ENCODE results near the gene DYNC2H1. TPM values are rescaled to one million over a fixed set of nuclear protein-coding genes. Genes with fewer than 3 reads are reported as not detected.

Gene DYNC2H1
- total RNA-seq, 4 donors from 2014 or later = 24.0 to 46.0 (median 34.9) TPM

DNA sequence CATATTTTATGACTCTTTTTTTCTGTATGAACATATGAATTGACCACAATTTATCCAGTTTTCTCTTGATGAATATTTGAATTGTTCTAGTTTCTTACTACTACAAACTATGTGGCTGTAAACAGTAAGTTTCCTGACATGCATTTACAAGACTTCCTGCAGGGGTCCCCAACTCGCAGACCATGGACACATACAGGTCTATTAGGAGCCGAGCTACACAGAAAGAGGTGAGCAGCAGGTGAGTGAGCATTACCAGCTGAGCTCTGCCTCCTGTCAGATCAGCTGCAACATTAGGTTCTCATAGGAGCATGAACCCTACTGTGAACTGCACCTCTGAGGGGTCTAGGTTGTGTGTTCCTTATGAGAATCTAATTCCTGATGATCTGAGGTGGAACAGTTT lies 379.4 kb downstream of the DYNC2H1 start:
- TF ChIP-seq, protein P1, sequence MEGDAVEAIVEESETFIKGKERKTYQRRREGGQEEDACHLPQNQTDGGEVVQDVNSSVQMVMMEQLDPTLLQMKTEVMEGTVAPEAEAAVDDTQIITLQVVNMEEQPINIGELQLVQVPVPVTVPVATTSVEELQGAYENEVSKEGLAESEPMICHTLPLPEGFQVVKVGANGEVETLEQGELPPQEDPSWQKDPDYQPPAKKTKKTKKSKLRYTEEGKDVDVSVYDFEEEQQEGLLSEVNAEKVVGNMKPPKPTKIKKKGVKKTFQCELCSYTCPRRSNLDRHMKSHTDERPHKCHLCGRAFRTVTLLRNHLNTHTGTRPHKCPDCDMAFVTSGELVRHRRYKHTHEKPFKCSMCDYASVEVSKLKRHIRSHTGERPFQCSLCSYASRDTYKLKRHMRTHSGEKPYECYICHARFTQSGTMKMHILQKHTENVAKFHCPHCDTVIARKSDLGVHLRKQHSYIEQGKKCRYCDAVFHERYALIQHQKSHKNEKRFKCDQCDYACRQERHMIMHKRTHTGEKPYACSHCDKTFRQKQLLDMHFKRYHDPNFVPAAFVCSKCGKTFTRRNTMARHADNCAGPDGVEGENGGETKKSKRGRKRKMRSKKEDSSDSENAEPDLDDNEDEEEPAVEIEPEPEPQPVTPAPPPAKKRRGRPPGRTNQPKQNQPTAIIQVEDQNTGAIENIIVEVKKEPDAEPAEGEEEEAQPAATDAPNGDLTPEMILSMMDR (IDR thresholded peaks at IDR 0.05; ENCODE audit: low read depth) = no peak

DNA sequence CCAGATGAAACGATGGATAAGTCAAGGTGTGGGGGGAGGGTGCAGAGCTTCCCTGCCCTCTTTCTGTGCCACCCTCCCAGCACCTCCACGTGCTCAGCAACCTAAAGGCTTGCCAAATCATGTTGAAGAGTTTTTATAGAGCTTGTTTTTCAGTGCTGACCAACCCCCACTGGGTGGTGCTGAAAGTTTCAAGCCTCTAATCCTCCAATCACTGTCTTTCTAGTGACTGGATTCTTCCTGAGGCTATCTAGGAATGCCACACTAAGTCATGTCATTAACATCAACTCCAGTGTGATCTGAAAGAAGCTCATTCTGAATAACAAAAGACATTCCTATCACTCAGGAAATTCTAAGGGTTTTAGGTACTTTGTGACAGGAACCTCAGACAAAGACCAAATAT lies 382.6 kb downstream of the DYNC2H1 start:
- TF ChIP-seq, protein P1 (IDR thresholded peaks at IDR 0.05; ENCODE audit: low read depth) = no peak

DNA sequence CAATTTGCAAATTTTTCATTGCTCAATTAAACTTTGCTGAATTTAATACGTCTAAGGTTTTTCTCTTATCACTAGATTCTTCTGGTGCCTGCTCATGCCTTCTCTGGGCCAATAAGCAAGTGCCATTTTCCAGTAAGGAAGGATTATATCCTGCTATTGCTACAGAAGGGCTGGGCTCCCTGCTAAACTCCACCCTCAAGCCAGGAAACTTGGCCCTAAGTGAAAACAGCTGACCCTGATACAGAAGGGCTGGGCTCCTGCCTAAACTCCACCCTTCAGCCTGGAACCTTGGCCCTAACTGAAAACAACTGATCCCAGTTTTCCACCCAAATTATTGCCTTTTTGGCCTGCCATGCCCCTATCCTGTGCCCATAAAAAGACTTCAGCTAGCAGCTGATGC lies 385.3 kb downstream of the DYNC2H1 start:
- TF ChIP-seq, protein P1 (IDR thresholded peaks at IDR 0.05; ENCODE audit: low read depth) = no peak

DNA sequence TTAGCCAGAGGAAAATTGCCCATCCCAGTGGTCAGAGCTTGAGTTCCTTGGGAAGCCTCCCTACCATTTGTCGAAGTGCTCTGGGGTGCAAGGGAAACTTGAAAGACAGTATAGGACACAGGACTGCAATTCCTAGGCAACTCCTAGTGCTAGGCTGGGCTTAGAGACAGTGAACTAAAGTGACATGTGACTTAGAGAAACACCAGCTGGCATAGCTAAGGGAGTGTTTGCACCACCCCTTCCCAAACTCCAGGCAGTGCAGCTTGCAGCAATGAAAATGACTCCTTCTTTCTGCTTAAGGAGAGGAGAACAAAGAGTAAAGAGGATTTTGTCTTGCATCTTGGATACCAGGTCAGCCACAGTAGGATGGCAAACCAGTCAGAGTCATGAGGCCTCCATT lies 388.0 kb downstream of the DYNC2H1 start:
- TF ChIP-seq, protein P1 (IDR thresholded peaks at IDR 0.05; ENCODE audit: low read depth) = no peak

DNA sequence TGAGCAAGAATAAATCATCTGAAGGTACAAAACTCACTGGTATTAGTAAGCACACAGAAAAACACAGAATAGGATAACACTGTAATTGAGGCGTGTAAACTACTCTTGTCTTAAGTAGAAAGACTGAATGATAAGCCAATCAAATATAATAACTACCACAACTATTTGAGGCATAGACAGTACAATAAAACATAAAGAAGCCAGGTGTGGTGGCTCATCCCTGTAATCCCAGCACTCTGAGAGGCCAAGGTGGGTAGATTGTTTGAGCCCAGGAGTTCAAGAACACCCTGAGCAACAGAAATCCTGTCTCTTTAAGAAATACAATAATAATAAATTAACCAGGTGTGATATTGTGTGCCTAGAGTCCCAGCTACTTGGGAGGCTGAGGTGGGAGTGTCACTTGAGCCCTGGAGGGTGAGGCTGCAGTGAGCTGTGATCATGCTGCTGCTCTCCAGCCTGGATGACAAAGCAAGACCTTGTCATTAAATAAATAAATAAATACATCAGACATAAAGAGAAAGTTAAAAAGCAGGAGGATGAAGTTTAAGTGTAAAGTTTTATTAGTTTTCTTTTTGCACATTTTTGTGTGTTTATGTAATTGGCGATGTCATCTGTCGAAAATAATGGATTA lies 390.6 kb downstream of the DYNC2H1 start:
- TF ChIP-seq, protein P1 (IDR thresholded peaks at IDR 0.05; ENCODE audit: low read depth) = no peak

DNA sequence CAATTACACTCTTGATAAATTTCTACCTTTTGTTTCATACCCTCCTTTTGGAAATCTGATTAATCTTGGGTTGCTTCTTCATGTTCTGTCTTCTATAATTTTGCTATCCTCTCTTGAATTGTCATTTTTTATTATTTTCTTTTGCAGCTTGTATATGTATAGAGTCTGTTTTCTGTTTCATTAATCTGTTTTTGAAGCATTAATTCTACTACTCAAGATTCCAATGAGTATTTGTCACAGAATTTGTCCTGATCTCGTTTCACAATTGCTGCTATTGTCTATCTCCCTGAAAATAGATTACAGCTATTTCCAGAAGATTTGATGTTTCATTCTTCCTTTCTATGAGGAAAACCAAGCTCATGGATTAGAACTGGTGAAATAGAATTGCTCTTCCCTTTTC lies 406.1 kb downstream of the DYNC2H1 start:
- TF ChIP-seq, protein P1 (IDR thresholded peaks at IDR 0.05; ENCODE audit: low read depth) = no peak

DNA sequence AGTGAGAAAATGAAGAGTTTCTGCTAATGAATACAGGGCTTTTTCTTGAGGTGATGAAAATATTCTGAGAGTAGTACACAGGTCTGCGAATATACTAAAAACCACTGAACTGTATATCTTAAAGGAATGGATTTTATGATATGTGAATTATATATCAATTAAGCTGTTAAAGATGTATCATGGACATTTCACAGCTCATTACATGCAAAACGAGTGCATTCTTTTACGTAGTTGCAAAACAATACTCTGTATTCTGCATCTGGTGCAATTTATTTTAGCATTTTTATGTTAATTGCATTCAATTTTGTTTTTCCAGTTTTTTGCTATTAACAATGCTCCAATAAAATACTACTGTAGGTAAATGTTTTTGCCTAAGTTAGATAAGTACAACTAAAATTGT lies 411.6 kb downstream of the DYNC2H1 start:
- TF ChIP-seq, protein P1 (IDR thresholded peaks at IDR 0.05; ENCODE audit: low read depth) = no peak

Data from subcutaneous adipose tissue (tissue), 4 donors.